ENCODE measurements around the gene LRRIQ1.
"Not testable (repeated sequence)": the region's sequence is repeated elsewhere in the genome, so short reads cannot be mapped to it uniquely, and the experiment has no call there.

The LRRIQ1 gene

GRCh38 chr12:85065837-85066482 is 29.8 kb downstream of the LRRIQ1 start:
- no peak for DNase-seq

- no peak for DNase-seq
Measured at GRCh38 chr12:85072826-85073225, 36.7 kb downstream of the LRRIQ1 start.

GRCh38 chr12:85076688-85077430 is 40.7 kb downstream of the LRRIQ1 start:
- peak; percentile 73 for DNase-seq

GRCh38 chr12:85085066-85085465 is 48.9 kb downstream of the LRRIQ1 start:
- no peak for DNase-seq

GRCh38 chr12:85089792-85090191 is 53.6 kb downstream of the LRRIQ1 start:
- DNase-seq = no peak

- DNase-seq = no peak
Measured at GRCh38 chr12:85092814-85093370, 56.7 kb downstream of the LRRIQ1 start.

- DNase-seq = no peak
Measured at GRCh38 chr12:85095501-85095900, 59.4 kb downstream of the LRRIQ1 start.

- DNase-seq = peak; percentile 16
Measured at GRCh38 chr12:85130646-85131045, 94.5 kb downstream of the LRRIQ1 start.

- DNase-seq = no peak
Measured at GRCh38 chr12:85138833-85139232, 102.7 kb downstream of the LRRIQ1 start.

- DNase-seq = no peak
Measured at GRCh38 chr12:85147331-85147730, 111.2 kb downstream of the LRRIQ1 start.

GRCh38 chr12:85152311-85152729 is 116.2 kb downstream of the LRRIQ1 start:
- no peak for DNase-seq

- peak; percentile 33 for DNase-seq
Measured at GRCh38 chr12:85155791-85156190, 119.6 kb downstream of the LRRIQ1 start.

- no peak for DNase-seq
Measured at GRCh38 chr12:85156569-85156968, 120.4 kb downstream of the LRRIQ1 start.

GRCh38 chr12:85157035-85157603 is 121.0 kb downstream of the LRRIQ1 start:
- DNase-seq = no peak

GRCh38 chr12:85163752-85164321 is 127.7 kb downstream of the LRRIQ1 start:
- DNase-seq = no peak

- DNase-seq = peak; percentile 63
Measured at GRCh38 chr12:85179680-85180270, 143.6 kb downstream of the LRRIQ1 start.

GRCh38 chr12:85182699-85183098 is 146.5 kb downstream of the LRRIQ1 start:
- peak; percentile 20 for DNase-seq

- DNase-seq = no peak
Measured at GRCh38 chr12:85183855-85184254, 147.7 kb downstream of the LRRIQ1 start.

GRCh38 chr12:85186236-85186635 is 150.1 kb downstream of the LRRIQ1 start:
- no peak for DNase-seq

GRCh38 chr12:85188619-85189018 is 152.5 kb downstream of the LRRIQ1 start:
- DNase-seq = no peak

- no peak for DNase-seq
Measured at GRCh38 chr12:85190728-85191127, 154.6 kb downstream of the LRRIQ1 start.

- DNase-seq = not testable (repeated sequence)
Measured at GRCh38 chr12:85203809-85204208, 167.7 kb downstream of the LRRIQ1 start.

- DNase-seq = no peak
Measured at GRCh38 chr12:85206543-85206942, 170.4 kb downstream of the LRRIQ1 start.
